ENCODE results near the gene KPNB1.
A peak's percentile ranks its signal among the peaks of the same experiment; 100 is the strongest.

DNA sequence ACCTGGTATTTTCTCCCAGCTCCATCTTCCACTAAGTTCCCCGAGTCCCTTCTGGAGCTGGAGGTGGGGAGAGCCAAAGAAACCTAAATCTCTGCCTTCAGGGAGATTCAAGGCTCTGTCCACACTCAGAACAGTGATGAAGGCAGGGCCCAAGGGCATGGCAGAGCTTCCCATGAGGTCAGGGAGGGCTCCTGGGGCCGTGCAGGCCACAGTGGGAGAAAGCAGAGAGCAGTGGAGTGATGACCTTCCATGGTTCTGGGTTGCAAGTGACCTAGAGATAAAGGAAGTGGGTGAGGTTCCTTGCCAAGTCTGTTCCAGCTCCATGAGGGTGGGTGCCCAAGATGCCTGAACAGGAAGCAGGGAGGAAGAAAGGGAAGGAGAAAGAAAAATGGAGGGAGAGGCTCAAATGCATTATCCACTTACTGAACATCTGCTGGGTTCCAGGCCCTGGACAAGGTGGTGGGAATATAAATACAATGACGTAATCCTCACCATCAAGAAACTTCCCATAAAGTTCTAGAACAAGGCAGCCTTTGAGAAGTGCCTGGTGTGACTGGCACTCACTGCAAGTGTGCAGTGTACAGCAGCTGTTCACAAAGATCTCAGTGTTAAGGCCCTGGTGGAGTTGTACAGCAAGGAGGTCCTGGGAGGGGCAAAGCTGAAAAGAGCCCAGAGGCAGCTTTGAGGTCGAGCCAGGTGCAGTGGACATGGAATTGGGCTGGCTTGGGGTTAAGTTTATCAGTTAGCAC lies 57.5 kb downstream of the KPNB1 start:
- TF ChIP-seq MXI1 (IDR thresholded peaks at IDR 0.05; ENCODE audit: borderline replicate concordance, low read depth, low read length): no peak
- TF ChIP-seq POLR2A (IDR thresholded peaks at IDR 0.05; ENCODE audit: low read depth, low read length): no peak
- TF ChIP-seq, protein P1, sequence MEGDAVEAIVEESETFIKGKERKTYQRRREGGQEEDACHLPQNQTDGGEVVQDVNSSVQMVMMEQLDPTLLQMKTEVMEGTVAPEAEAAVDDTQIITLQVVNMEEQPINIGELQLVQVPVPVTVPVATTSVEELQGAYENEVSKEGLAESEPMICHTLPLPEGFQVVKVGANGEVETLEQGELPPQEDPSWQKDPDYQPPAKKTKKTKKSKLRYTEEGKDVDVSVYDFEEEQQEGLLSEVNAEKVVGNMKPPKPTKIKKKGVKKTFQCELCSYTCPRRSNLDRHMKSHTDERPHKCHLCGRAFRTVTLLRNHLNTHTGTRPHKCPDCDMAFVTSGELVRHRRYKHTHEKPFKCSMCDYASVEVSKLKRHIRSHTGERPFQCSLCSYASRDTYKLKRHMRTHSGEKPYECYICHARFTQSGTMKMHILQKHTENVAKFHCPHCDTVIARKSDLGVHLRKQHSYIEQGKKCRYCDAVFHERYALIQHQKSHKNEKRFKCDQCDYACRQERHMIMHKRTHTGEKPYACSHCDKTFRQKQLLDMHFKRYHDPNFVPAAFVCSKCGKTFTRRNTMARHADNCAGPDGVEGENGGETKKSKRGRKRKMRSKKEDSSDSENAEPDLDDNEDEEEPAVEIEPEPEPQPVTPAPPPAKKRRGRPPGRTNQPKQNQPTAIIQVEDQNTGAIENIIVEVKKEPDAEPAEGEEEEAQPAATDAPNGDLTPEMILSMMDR (conservative IDR thresholded peaks at IDR 0.05; ENCODE audit: low read depth, low read length): no peak
- TF ChIP-seq RCOR1 (IDR thresholded peaks at IDR 0.05; ENCODE audit: insufficient replicate concordance, low read length): no peak
- TF ChIP-seq, protein P2, sequence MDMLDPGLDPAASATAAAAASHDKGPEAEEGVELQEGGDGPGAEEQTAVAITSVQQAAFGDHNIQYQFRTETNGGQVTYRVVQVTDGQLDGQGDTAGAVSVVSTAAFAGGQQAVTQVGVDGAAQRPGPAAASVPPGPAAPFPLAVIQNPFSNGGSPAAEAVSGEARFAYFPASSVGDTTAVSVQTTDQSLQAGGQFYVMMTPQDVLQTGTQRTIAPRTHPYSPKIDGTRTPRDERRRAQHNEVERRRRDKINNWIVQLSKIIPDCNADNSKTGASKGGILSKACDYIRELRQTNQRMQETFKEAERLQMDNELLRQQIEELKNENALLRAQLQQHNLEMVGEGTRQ (IDR thresholded peaks at IDR 0.05; ENCODE audit: low read depth, low read length): no peak
- TF ChIP-seq BHLHE40 (IDR thresholded peaks at IDR 0.05; ENCODE audit: low read depth, low read length): no peak
- TF ChIP-seq NFE2L2 (IDR thresholded peaks at IDR 0.05; ENCODE audit: low read depth, low read length): no peak
- TF ChIP-seq FOS (IDR thresholded peaks at IDR 0.05; ENCODE audit: low read depth, low read length): no peak
- peak; percentile 29; the same call in 1 of the 2 replicates for TF ChIP-seq CEBPB (IDR thresholded peaks at IDR 0.05; ENCODE audit: low read depth, low read length)
- no peak for TF ChIP-seq MAFK (IDR thresholded peaks at IDR 0.05; ENCODE audit: low read depth, low read length)
- no peak for TF ChIP-seq RAD21 (IDR thresholded peaks at IDR 0.05; ENCODE audit: low read length)
- TF ChIP-seq RFX5 (IDR thresholded peaks at IDR 0.05; ENCODE audit: low read depth, low read length): no peak

Data from IMR-90 (cell line).